Heart left ventricle (tissue), 16 donors: ENCODE measurements around the gene KCNJ9. TPM values are rescaled to one million over a fixed set of nuclear protein-coding genes. Genes with fewer than 3 reads are reported as not detected.
"Not testable (repeated sequence)": the region's sequence is repeated elsewhere in the genome, so short reads cannot be mapped to it uniquely, and the experiment has no call there.

Source experiments
- ATAC-seq, 4 donors: fragments of 200-7000 bp; cut with Tn5 transposase; one replicate each; pipeline ENCODE4 v1.9.1; 2020 to 2022; ENCODE audit warnings: moderate library complexity in 4 of 4, mild to moderate bottlenecking in 3 of 4, moderate number of reproducible peaks in 1 of 4
- DNase-seq, 5 donors: peaks; one replicate each; pipeline ENCODE4 v3.0.0-alpha.2; 2020
- H3K27ac ChIP-seq, 12 donors: fragments of 200-600 bp; sonication (generic) in 4 of 12; one replicate each; pipeline versions ENCODE4 v1.5.0 to v1.8.0; 2016 to 2022; ENCODE audit warnings: mild to moderate bottlenecking in 2 of 12
- H3K27me3 ChIP-seq, 9 donors: fragments of 200-600 bp; sonication (generic) in 2 of 9; one replicate each; pipeline versions ENCODE4 v1.5.1 to v1.8.0; 2016 to 2022; ENCODE audit warnings: mild to moderate bottlenecking in 3 of 9
- H3K36me3 ChIP-seq, 9 donors: fragments of 200-600 bp; sonication (generic) in 2 of 9; one replicate each; pipeline versions ENCODE4 v1.5.0 to v1.8.0; 2018 to 2022; ENCODE audit warnings: mild to moderate bottlenecking in 2 of 9
- H3K4me1 ChIP-seq, 12 donors: fragments of 200-600 bp; sonication (generic) in 4 of 12; one replicate each; pipeline versions ENCODE4 v1.5.0 to v1.8.0; 2016 to 2022; ENCODE audit warnings: mild to moderate bottlenecking in 3 of 12
- H3K4me3 ChIP-seq, 12 donors: fragments of 200-600 bp; sonication (generic) in 4 of 12; one replicate each; pipeline versions ENCODE4 v1.5.0 to v1.8.0; 2017 to 2022; ENCODE audit warnings: mild to moderate bottlenecking in 9 of 12, moderate library complexity in 4 of 12
- H3K9me3 ChIP-seq, 12 donors: fragments of 200-600 bp; sonication (generic) in 4 of 12; one replicate each; pipeline versions ENCODE4 v1.5.0 to v1.8.0; 2016 to 2022; ENCODE audit warnings: mild to moderate bottlenecking in 1 of 12
- POLR2A ChIP-seq, 2 donors: fragments of 450-650 bp; IDR thresholded peaks; one replicate each; pipeline ENCODE4 v1.6.1; 2017; ENCODE audit warnings: antibody characterized with exemption in 2 of 2, mild to moderate bottlenecking in 2 of 2, moderate library complexity in 2 of 2
- WGBS, 4 donors: extraction: QIAGEN DNeasy Blood & Tissue Kit in 2 of 4; methylation state at CpG; one replicate each; pipeline versions ENCODE4 v1.1.5 to v1.1.7; 2013 to 2018; 5-methylcytosine and 5-hydroxymethylcytosine counted together
- intact Hi-C, 10 donors: fragments of 100-400 bp; cut with DNase I; formaldehyde crosslinking; loops; one replicate each; pipeline versions ENCODE4 v1.11.1 to v1.14.2; 2022
- polyA plus RNA-seq, 2 donors: library from polyadenylated mRNA; stranded (reverse); fragments of 200-250 nt; gene quantifications; one replicate each; pipeline ENCODE4 v1.2.3, GENCODE V29; 2013
- total RNA-seq, 9 donors: library from RNA; depleted of rRNA in 2 of 9; stranded (reverse); fragments of >200 nt in 2 of 9; fragmentation: NEBNext Ultra II Directional in 3 of 9; extraction: Animal tissue kit (Norgen Biotek cat#: 25700) in 3 of 9; gene quantifications; one replicate each; pipeline versions ENCODE4 v1.1.0 to v1.2.4, GENCODE V29; 2016 to 2023
- TF ChIP-seq, protein P1 (sequence below), 12 donors: fragments of 200-600 bp; sonication (generic) in 4 of 12; IDR thresholded peaks; one replicate each; pipeline versions ENCODE4 v1.5.0 to v1.8.0; 2018 to 2022; ENCODE audit warnings: antibody characterized with exemption in 12 of 12, mild to moderate bottlenecking in 5 of 12
- donor health status: ischemic (EF 13 %, LVEDD 7.1; RV severe dilation, severe dysfunction).
- donor health status: healthy with polysubstance abuse.
- donor health status: DM: no; HTN: yes; CAD: no.
- donor health status: DM: no; HTN: no; CAD: no.
- donor health status: ischemic (EF 25% LVEDD 6.9; RV normal size, moderate dysfunction).
- donor health status: ischemic (EF 25% LVEDD 5.7; RV mildly dilated, moderate dysfunction).
- donor health status: healthy.
- donor health status: DM: yes; HTN: yes; CAD: no.
- donor health status: ischemic (EF 35%, LVEDD 5.7; RV mildly dilated, moderate dysfunction).
- donor health status: nonischemic (EF 11% LVEDD 7.7; RV severe dilation, severe dysfunction).
- donor health status: DM: yes; HTN: yes; CAD: no.
- donor health status: PGD.
- donor health status: ischemic (EF 29% LVEDD 5.4; RV normal size, mild dysfunction).
- donor health status: nonischemic (EF 23%, LVEDD 6.1; RV moderate dilation, normal function).

Gene KCNJ9
- total and polyA plus RNA-seq, 11 donors: 0.06 to 0.29 (median 0.08) TPM; not detected in 8

DNA sequence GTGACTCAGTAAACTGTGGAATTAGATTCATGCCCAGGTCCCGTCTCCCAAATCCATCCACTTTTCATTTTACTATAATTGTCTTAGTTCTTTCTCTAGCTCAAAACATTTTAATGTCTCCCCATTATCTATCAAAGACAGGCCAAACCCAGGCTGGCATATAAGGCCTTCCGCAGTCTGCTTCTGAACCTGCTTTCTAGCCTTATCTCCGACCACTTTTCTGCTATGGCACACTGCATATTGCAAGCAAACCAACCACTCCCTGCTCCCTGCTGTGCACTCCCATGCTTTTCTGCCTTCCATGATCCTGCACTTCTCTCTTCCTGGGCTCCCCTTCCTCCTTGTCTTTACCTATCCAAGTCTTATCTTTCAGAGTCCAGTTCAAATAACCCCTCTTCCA, 32.2 kb upstream of the KCNJ9 start:
- H3K4me1 ChIP-seq: peaks cover 0 to 14% (median 8%) of the 10 kb centered on the region in 12 donors
- no peak overlapping the region for H3K27ac ChIP-seq
- intact Hi-C loops: loop anchor here in 3 of 10 donors (5.0 kb wide), 2 partner anchors 33 to 38 kb away; partner anchors contain the start of gene KCNJ9 (in 2 of the 3)
- 80 to 90% (median 85%) methylated on average over 3 of the region's 3 CpGs for WGBS, 4 donors
- DNase-seq: no peak
- H3K27me3 ChIP-seq: peaks cover 0 to 25% (median 0%) of the 10 kb centered on the region in 9 donors
- TF ChIP-seq, protein P1, sequence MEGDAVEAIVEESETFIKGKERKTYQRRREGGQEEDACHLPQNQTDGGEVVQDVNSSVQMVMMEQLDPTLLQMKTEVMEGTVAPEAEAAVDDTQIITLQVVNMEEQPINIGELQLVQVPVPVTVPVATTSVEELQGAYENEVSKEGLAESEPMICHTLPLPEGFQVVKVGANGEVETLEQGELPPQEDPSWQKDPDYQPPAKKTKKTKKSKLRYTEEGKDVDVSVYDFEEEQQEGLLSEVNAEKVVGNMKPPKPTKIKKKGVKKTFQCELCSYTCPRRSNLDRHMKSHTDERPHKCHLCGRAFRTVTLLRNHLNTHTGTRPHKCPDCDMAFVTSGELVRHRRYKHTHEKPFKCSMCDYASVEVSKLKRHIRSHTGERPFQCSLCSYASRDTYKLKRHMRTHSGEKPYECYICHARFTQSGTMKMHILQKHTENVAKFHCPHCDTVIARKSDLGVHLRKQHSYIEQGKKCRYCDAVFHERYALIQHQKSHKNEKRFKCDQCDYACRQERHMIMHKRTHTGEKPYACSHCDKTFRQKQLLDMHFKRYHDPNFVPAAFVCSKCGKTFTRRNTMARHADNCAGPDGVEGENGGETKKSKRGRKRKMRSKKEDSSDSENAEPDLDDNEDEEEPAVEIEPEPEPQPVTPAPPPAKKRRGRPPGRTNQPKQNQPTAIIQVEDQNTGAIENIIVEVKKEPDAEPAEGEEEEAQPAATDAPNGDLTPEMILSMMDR (IDR thresholded peaks at IDR 0.05): no peak
- TF ChIP-seq POLR2A (IDR thresholded peaks at IDR 0.05): no peak
- H3K4me3 ChIP-seq: no peak overlapping the region
- no peaks in the 10 kb centered on the region for H3K9me3 ChIP-seq
- ATAC-seq: no peak
- no peaks in the 10 kb centered on the region for H3K36me3 ChIP-seq

DNA sequence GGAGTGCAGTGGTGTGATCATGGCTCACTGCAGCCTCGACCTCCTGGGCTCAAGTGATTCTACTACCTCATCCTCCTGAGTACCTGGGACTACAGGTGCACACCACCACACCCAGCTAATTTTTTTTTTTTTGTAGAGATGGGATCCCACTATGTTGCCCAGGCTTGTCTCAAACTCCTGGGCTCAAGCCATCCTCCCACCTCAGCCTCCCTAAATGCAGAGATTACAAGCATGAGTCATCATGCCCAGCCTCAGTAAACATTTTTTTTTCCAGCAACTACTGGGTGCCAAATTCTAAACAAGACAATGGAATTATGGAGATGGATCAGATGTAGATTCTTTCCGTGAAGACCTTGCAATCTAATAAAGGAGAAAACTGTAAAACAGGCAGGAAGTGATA, 31.2 kb upstream of the KCNJ9 start:
- H3K27ac ChIP-seq, H3K9me3 ChIP-seq, DNase-seq, intact Hi-C loops, ATAC-seq, H3K4me3 ChIP-seq, H3K36me3 ChIP-seq: not testable (repeated sequence)
- WGBS, 4 donors: 65 to 77% (median 71%) methylated on average over 2 of the region's 2 CpGs
- peaks cover 0 to 31% (median 0%) of the 10 kb centered on the region in 9 donors for H3K27me3 ChIP-seq
- peaks cover 0 to 14% (median 8%) of the 10 kb centered on the region in 12 donors for H3K4me1 ChIP-seq

DNA sequence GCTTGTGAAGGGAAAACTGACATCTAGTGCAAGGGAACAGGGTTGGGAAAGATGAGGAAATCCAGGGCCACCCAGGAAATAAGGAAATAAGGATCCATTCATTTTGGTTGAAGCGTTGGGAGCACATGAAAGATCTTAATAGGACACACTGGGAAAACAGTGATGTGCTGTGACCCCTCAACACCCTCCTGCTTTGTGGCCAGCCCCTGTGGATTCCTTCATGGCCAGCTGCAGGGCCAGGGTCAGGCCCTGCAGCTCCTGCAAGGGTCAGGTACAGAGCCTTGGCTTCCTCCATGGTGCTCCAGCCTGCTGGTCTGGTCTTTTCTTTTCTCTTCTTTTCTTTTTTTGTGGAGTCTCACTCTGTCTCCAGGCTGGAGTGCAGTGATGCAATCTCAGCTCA, 30.7 kb upstream of the KCNJ9 start:
- Histone ChIP-seq H3K27me3 (peaks cover 0 to 31% (median 0%) of the 10 kb centered on the region in 9 donors), H3K4me3 (no peak overlapping the region), H3K4me1 (peaks cover 0 to 14% (median 8%) of the 10 kb centered on the region in 12 donors), H3K9me3 (no peaks in the 10 kb centered on the region), H3K27ac (no peak overlapping the region), H3K36me3 (no peaks in the 10 kb centered on the region)
- 66 to 90% (median 81%) methylated on average over 1 of the region's 1 CpG for WGBS, 4 donors
- intact Hi-C loops: no loop called here
- DNase-seq: no peak
- TF ChIP-seq POLR2A (IDR thresholded peaks at IDR 0.05): no peak
- TF ChIP-seq, protein P1 (IDR thresholded peaks at IDR 0.05): no peak
- ATAC-seq: no peak

DNA sequence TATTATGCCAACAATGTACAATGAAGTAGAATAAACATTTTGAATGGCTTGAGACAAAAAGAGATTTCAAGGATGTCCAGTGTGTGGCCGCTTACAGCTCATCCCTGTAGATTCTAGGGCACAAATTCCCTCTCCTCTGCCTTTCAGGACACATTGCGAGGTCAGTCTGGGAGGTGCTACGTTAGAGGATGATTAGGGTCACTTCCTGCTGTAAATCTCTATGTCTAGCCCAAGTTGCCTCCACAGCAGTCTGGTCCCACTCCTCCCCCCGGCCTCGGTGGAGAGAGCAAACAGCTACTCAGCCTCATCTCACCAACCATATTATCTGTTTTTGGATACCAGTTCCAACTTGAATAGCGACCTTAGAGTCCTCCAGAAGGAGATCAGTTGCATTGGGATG, 28.4 kb upstream of the KCNJ9 start:
- 71 to 73% (median 71%) methylated on average over 6 of the region's 6 CpGs for WGBS, 4 donors
- peaks cover 0 to 29% (median 0%) of the 10 kb centered on the region in 9 donors for H3K27me3 ChIP-seq
- H3K4me3 ChIP-seq: no peak overlapping the region
- no peaks in the 10 kb centered on the region for H3K4me1 ChIP-seq
- ATAC-seq: no peak
- H3K9me3 ChIP-seq: no peaks in the 10 kb centered on the region
- intact Hi-C loops: no loop called here
- no peaks in the 10 kb centered on the region for H3K36me3 ChIP-seq
- TF ChIP-seq POLR2A (IDR thresholded peaks at IDR 0.05): no peak
- TF ChIP-seq, protein P1 (IDR thresholded peaks at IDR 0.05): no peak
- H3K27ac ChIP-seq: no peak overlapping the region
- no peak for DNase-seq
